ENCODE results near the gene UQCC2.

Gene UQCC2

DNA sequence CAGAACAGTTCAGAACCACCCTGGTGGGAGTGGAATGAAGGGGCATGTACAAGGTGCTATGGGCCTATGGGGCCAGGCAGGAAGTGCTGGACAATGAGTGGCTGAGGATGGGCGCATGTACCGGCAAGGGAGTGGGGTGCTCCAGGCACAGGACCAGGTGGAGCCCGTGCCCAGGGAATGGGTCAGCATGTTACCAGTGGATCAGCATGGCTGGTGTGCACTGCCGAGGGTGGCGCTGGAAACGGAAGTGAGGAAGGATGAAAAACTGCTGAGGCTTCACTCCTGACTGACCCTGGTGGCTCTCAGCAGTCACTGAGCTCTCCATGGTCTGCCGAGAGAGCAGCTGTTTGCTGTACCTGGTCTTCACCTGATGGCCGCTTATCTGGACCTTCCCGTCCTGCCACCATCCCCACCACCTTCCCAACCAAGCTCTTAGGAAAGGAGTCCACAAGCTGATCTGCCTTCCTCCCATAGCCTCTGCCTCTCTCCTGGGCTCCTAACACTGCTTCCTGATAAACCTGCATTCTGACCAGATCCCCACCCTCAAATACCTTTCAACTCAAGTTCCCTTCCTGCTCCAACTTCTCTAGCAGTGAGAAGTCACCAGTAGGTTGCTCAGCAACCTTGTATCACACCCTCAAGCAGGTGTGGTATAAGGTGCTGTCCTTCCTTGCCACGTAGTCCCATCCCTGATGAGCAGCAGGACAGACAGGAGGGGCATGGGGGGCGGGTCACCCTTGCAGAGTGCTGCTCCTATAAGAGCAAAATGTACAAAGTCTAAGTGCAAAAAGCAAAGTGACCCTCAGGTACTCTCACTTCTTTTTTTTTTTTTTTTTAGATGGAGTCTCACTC is 7.1 kb downstream of the UQCC2 start:
- H3K27ac ChIP-seq (replicated peaks; ENCODE audit: low read length): no peak overlapping the region
- no peak overlapping the region for H3K18ac ChIP-seq (ENCODE audit: low read length)
- peak overlapping the region in 1 of 2 donors; percentile 42 for H3K4me3 ChIP-seq (ENCODE audit: low read length in 2 of 2)
- no peak overlapping the region for H4K8ac ChIP-seq (ENCODE audit: low read depth, low read length)
- no peak overlapping the region for H3K14ac ChIP-seq (ENCODE audit: low read length)
- H4K91ac ChIP-seq (ENCODE audit: low read depth, low read length, poor library complexity): no peak overlapping the region
- H2AK5ac ChIP-seq (ENCODE audit: low read depth, low read length): no peak overlapping the region
- no peak overlapping the region for H2BK120ac ChIP-seq (ENCODE audit: low read depth, low read length)
- peaks cover 28 to 69% of the 10 kb centered on the region in 2 donors for H3K36me3 ChIP-seq (replicated peaks in 1 of 2; ENCODE audit: control insufficient read depth in 2 of 2, insufficient read depth in 2 of 2, low read length in 2 of 2)
- H3K9ac ChIP-seq (ENCODE audit: low read depth, low read length, poor library complexity): no peak overlapping the region
- no peak overlapping the region for H3K23ac ChIP-seq (ENCODE audit: low read depth, low read length, poor library complexity)
- H2AFZ ChIP-seq (ENCODE audit: low read length): no peak overlapping the region
- no peak for DNase-seq (ENCODE audit: low spot score)
- H3K9me3 ChIP-seq (replicated peaks in 1 of 2; ENCODE audit: control insufficient read depth in 2 of 2, insufficient read depth in 1 of 2, low read depth in 1 of 2, low read length in 2 of 2): no peaks in the 10 kb centered on the region
- no peak overlapping the region for H2BK15ac ChIP-seq (ENCODE audit: low read length)
- H2BK5ac ChIP-seq (ENCODE audit: low read length): no peak overlapping the region
- H3K27me3 ChIP-seq (ENCODE audit: control insufficient read depth in 3 of 3, insufficient read depth in 3 of 3, low read depth in 1 of 3, low read length in 3 of 3): no peaks in the 10 kb centered on the region
- H2BK12ac ChIP-seq (ENCODE audit: low read length): no peak overlapping the region
- H3K79me1 ChIP-seq (ENCODE audit: low read depth, low read length): peaks cover 4% of the 10 kb centered on the region
- H3K4me2 ChIP-seq (ENCODE audit: insufficient read depth, low read length, poor library complexity, severe bottlenecking): no peak overlapping the region
- WGBS, 2 donors (ENCODE audit: extremely low coverage in 2 of 2, insufficient read length in 2 of 2, insufficient replicate concordance in 1 of 2): no CpG with 5 or more reads among the region's 11 CpGs
- H3K4ac ChIP-seq (ENCODE audit: low read length): no peak overlapping the region
- peaks cover 0 to 2% of the 10 kb centered on the region in 2 donors for H3K4me1 ChIP-seq (ENCODE audit: control insufficient read depth in 2 of 2, insufficient read depth in 1 of 2, low read depth in 1 of 2, low read length in 2 of 2)

GRCh38 chr6:33702345-33702977 is 9.0 kb downstream of the UQCC2 start:
- Histone ChIP-seq H2AK5ac (ENCODE audit: low read depth, low read length) (no peak overlapping the region), H3K4me2 (ENCODE audit: insufficient read depth, low read length, poor library complexity, severe bottlenecking) (no peak overlapping the region), H3K4me1 (ENCODE audit: control insufficient read depth in 2 of 2, insufficient read depth in 1 of 2, low read depth in 1 of 2, low read length in 2 of 2) (peaks cover 0 to 2% of the 10 kb centered on the region in 2 donors), H2BK120ac (ENCODE audit: low read depth, low read length) (no peak overlapping the region), H3K27ac (replicated peaks; ENCODE audit: low read length) (no peak overlapping the region), H4K8ac (ENCODE audit: low read depth, low read length) (no peak overlapping the region), H3K23ac (ENCODE audit: low read depth, low read length, poor library complexity) (no peak overlapping the region), H3K4ac (ENCODE audit: low read length) (no peak overlapping the region), H3K36me3 (replicated peaks in 1 of 2; ENCODE audit: control insufficient read depth in 2 of 2, insufficient read depth in 2 of 2, low read length in 2 of 2) (peaks cover 32 to 69% of the 10 kb centered on the region in 2 donors), H3K14ac (ENCODE audit: low read length) (no peak overlapping the region), H2BK12ac (ENCODE audit: low read length) (no peak overlapping the region), H4K91ac (ENCODE audit: low read depth, low read length, poor library complexity) (no peak overlapping the region), H3K9me3 (replicated peaks in 1 of 2; ENCODE audit: control insufficient read depth in 2 of 2, insufficient read depth in 1 of 2, low read depth in 1 of 2, low read length in 2 of 2) (no peaks in the 10 kb centered on the region), H3K27me3 (ENCODE audit: control insufficient read depth in 3 of 3, insufficient read depth in 3 of 3, low read depth in 1 of 3, low read length in 3 of 3) (no peaks in the 10 kb centered on the region), H3K9ac (ENCODE audit: low read depth, low read length, poor library complexity) (no peak overlapping the region), H2AFZ (ENCODE audit: low read length) (no peak overlapping the region), H2BK15ac (ENCODE audit: low read length) (no peak overlapping the region), H3K4me3 (ENCODE audit: low read length in 2 of 2) (no peak overlapping the region), H3K79me1 (ENCODE audit: low read depth, low read length) (peaks cover 5% of the 10 kb centered on the region), H2BK5ac (ENCODE audit: low read length) (no peak overlapping the region), H3K18ac (ENCODE audit: low read length) (no peak overlapping the region)
- WGBS, 2 donors (ENCODE audit: extremely low coverage in 2 of 2, insufficient read length in 2 of 2, insufficient replicate concordance in 1 of 2): no CpG with 5 or more reads among the region's 1 CpG
- DNase-seq (ENCODE audit: low spot score): no peak

GRCh38 chr6:33700391-33701050 is 11.0 kb downstream of the UQCC2 start:
- H3K27me3 ChIP-seq (ENCODE audit: control insufficient read depth in 3 of 3, insufficient read depth in 3 of 3, low read depth in 1 of 3, low read length in 3 of 3): no peaks in the 10 kb centered on the region

GRCh38 chr6:33699739-33700138 is 11.8 kb downstream of the UQCC2 start:
- WGBS, 2 donors (ENCODE audit: extremely low coverage in 2 of 2, insufficient read length in 2 of 2, insufficient replicate concordance in 1 of 2): no CpG with 5 or more reads among the region's 5 CpGs
- no peak overlapping the region for H3K4me3 ChIP-seq (ENCODE audit: low read length in 2 of 2)
- H2BK12ac ChIP-seq (ENCODE audit: low read length): no peak overlapping the region
- peaks cover 46 to 78% of the 10 kb centered on the region in 2 donors for H3K36me3 ChIP-seq (replicated peaks in 1 of 2; ENCODE audit: control insufficient read depth in 2 of 2, insufficient read depth in 2 of 2, low read length in 2 of 2)
- peaks cover 5% of the 10 kb centered on the region for H3K79me1 ChIP-seq (ENCODE audit: low read depth, low read length)
- H2AK5ac ChIP-seq (ENCODE audit: low read depth, low read length): no peak overlapping the region
- H2BK15ac ChIP-seq (ENCODE audit: low read length): no peak overlapping the region
- H3K9ac ChIP-seq (ENCODE audit: low read depth, low read length, poor library complexity): no peak overlapping the region
- H2BK120ac ChIP-seq (ENCODE audit: low read depth, low read length): no peak overlapping the region
- no peak overlapping the region for H2BK5ac ChIP-seq (ENCODE audit: low read length)
- H3K27ac ChIP-seq (replicated peaks; ENCODE audit: low read length): no peak overlapping the region
- no peak for DNase-seq (ENCODE audit: low spot score)
- H3K4me1 ChIP-seq (ENCODE audit: control insufficient read depth in 2 of 2, insufficient read depth in 1 of 2, low read depth in 1 of 2, low read length in 2 of 2): peaks cover 0 to 2% of the 10 kb centered on the region in 2 donors
- no peak overlapping the region for H3K23ac ChIP-seq (ENCODE audit: low read depth, low read length, poor library complexity)
- H4K8ac ChIP-seq (ENCODE audit: low read depth, low read length): no peak overlapping the region
- H4K91ac ChIP-seq (ENCODE audit: low read depth, low read length, poor library complexity): no peak overlapping the region
- no peak overlapping the region for H2AFZ ChIP-seq (ENCODE audit: low read length)
- no peaks in the 10 kb centered on the region for H3K27me3 ChIP-seq (ENCODE audit: control insufficient read depth in 3 of 3, insufficient read depth in 3 of 3, low read depth in 1 of 3, low read length in 3 of 3)
- no peaks in the 10 kb centered on the region for H3K9me3 ChIP-seq (replicated peaks in 1 of 2; ENCODE audit: control insufficient read depth in 2 of 2, insufficient read depth in 1 of 2, low read depth in 1 of 2, low read length in 2 of 2)
- no peak overlapping the region for H3K14ac ChIP-seq (ENCODE audit: low read length)
- H3K18ac ChIP-seq (ENCODE audit: low read length): no peak overlapping the region
- H3K4ac ChIP-seq (ENCODE audit: low read length): no peak overlapping the region
- H3K4me2 ChIP-seq (ENCODE audit: insufficient read depth, low read length, poor library complexity, severe bottlenecking): no peak overlapping the region

More at GRCh38 chr6:33700391-33701050, 11.0 kb downstream of the UQCC2 start:
- H3K79me1 ChIP-seq (ENCODE audit: low read depth, low read length): peaks cover 5% of the 10 kb centered on the region
- no peak overlapping the region for H3K27ac ChIP-seq (replicated peaks; ENCODE audit: low read length)
- H4K91ac ChIP-seq (ENCODE audit: low read depth, low read length, poor library complexity): no peak overlapping the region
- H2BK5ac ChIP-seq (ENCODE audit: low read length): no peak overlapping the region
- H3K14ac ChIP-seq (ENCODE audit: low read length): no peak overlapping the region
- H2BK15ac ChIP-seq (ENCODE audit: low read length): no peak overlapping the region
- H2AFZ ChIP-seq (ENCODE audit: low read length): no peak overlapping the region
- no peak overlapping the region for H4K8ac ChIP-seq (ENCODE audit: low read depth, low read length)
- no peak overlapping the region for H2BK120ac ChIP-seq (ENCODE audit: low read depth, low read length)
- no peaks in the 10 kb centered on the region for H3K9me3 ChIP-seq (replicated peaks in 1 of 2; ENCODE audit: control insufficient read depth in 2 of 2, insufficient read depth in 1 of 2, low read depth in 1 of 2, low read length in 2 of 2)
- H2AK5ac ChIP-seq (ENCODE audit: low read depth, low read length): no peak overlapping the region
- peaks cover 44 to 74% of the 10 kb centered on the region in 2 donors for H3K36me3 ChIP-seq (replicated peaks in 1 of 2; ENCODE audit: control insufficient read depth in 2 of 2, insufficient read depth in 2 of 2, low read length in 2 of 2)
- no peak overlapping the region for H3K18ac ChIP-seq (ENCODE audit: low read length)
- peak overlapping the region; percentile 12 for H3K23ac ChIP-seq (ENCODE audit: low read depth, low read length, poor library complexity)
- H3K9ac ChIP-seq (ENCODE audit: low read depth, low read length, poor library complexity): no peak overlapping the region
- WGBS, 2 donors (ENCODE audit: extremely low coverage in 2 of 2, insufficient read length in 2 of 2, insufficient replicate concordance in 1 of 2): no CpG with 5 or more reads among the region's 10 CpGs
- no peak overlapping the region for H3K4ac ChIP-seq (ENCODE audit: low read length)
- no peak overlapping the region for H3K4me2 ChIP-seq (ENCODE audit: insufficient read depth, low read length, poor library complexity, severe bottlenecking)
- H3K4me3 ChIP-seq (ENCODE audit: low read length in 2 of 2): no peak overlapping the region
- peaks cover 0 to 2% of the 10 kb centered on the region in 2 donors for H3K4me1 ChIP-seq (ENCODE audit: control insufficient read depth in 2 of 2, insufficient read depth in 1 of 2, low read depth in 1 of 2, low read length in 2 of 2)
- H2BK12ac ChIP-seq (ENCODE audit: low read length): no peak overlapping the region
- DNase-seq (ENCODE audit: low spot score): peak; percentile 59
